HEK293 (cell line): ENCODE data around the gene FRAS1.

Experiments used
- KLF8 ChIP-seq: fragments of 450-650 bp; formaldehyde crosslinking; IDR thresholded peaks from 2 replicates; pipeline ENCODE4 v1.5.1; 2016; ENCODE audit warnings: missing biosample characterization, missing genetic modification characterization
- REPIN1 ChIP-seq: fragments of 450-650 bp; formaldehyde crosslinking; IDR thresholded peaks from 2 replicates; pipeline ENCODE4 v1.5.1; 2017; ENCODE audit warnings: missing biosample characterization, missing genetic modification characterization, low read depth
- SP3 ChIP-seq: fragments of 450-650 bp; formaldehyde crosslinking; IDR thresholded peaks from 2 replicates; pipeline ENCODE4 v1.5.1; 2016; ENCODE audit warnings: missing biosample characterization, missing genetic modification characterization
- TCF7L2 ChIP-seq: IDR thresholded peaks from 2 replicates; pipeline ENCODE4 v1.6.1; 2011; ENCODE audit warnings: low read depth, mild to moderate bottlenecking, inconsistent platforms, low read length, moderate library complexity, borderline replicate concordance
- YY2 ChIP-seq: fragments of 450-650 bp; formaldehyde crosslinking; IDR thresholded peaks from 2 replicates; pipeline ENCODE4 v1.5.1; 2016; ENCODE audit warnings: missing biosample characterization, missing genetic modification characterization
- ZBTB11 ChIP-seq: fragments of 450-650 bp; formaldehyde crosslinking; conservative IDR thresholded peaks from 2 replicates; pipeline ENCODE4 v1.5.1; 2016; ENCODE audit warnings: low read depth, missing biosample characterization, missing genetic modification characterization
- ZBTB7A ChIP-seq: fragments of 450-650 bp; formaldehyde crosslinking; IDR thresholded peaks from 2 replicates; pipeline ENCODE4 v1.5.1; 2016; ENCODE audit warnings: low read depth, missing biosample characterization, missing genetic modification characterization
- ZFP41 ChIP-seq: fragments of 450-650 bp; formaldehyde crosslinking; IDR thresholded peaks from 2 replicates; pipeline ENCODE4 v1.5.1; 2016; ENCODE audit warnings: missing biosample characterization, missing genetic modification characterization, borderline replicate concordance
- ZNF133 ChIP-seq: fragments of 450-650 bp; formaldehyde crosslinking; IDR thresholded peaks from 2 replicates; pipeline ENCODE4 v1.5.1; 2016; ENCODE audit warnings: missing biosample characterization, missing genetic modification characterization
- ZNF19 ChIP-seq: fragments of 450-650 bp; formaldehyde crosslinking; IDR thresholded peaks from 2 replicates; pipeline ENCODE4; 2016; ENCODE audit warnings: missing biosample characterization, missing genetic modification characterization, low read depth
- ZNF223 ChIP-seq: fragments of 450-650 bp; formaldehyde crosslinking; IDR thresholded peaks from 2 replicates; pipeline ENCODE4 v1.5.1; 2016; ENCODE audit warnings: missing biosample characterization, missing genetic modification characterization
- ZNF280D ChIP-seq: fragments of 450-650 bp; formaldehyde crosslinking; IDR thresholded peaks from 2 replicates; pipeline ENCODE4 v1.5.1; 2016; ENCODE audit warnings: missing biosample characterization, missing genetic modification characterization
- ZNF335 ChIP-seq: fragments of 450-650 bp; formaldehyde crosslinking; conservative IDR thresholded peaks from 2 replicates; pipeline ENCODE4 v1.5.1; 2016; ENCODE audit warnings: missing biosample characterization, missing genetic modification characterization
- ZNF48 ChIP-seq: fragments of 450-650 bp; formaldehyde crosslinking; IDR thresholded peaks from 2 replicates; pipeline ENCODE4 v1.5.1; 2016; ENCODE audit warnings: missing biosample characterization, missing genetic modification characterization
- ZNF501 ChIP-seq: fragments of 450-650 bp; formaldehyde crosslinking; IDR thresholded peaks from 2 replicates; pipeline ENCODE4 v1.5.1; 2016; ENCODE audit warnings: missing biosample characterization, missing genetic modification characterization
- ZNF549 ChIP-seq: fragments of 450-650 bp; IDR thresholded peaks from 2 replicates; pipeline ENCODE4 v1.5.1; 2018; ENCODE audit warnings: missing biosample characterization, missing genetic modification characterization, mild to moderate bottlenecking, inconsistent platforms, moderate library complexity
- ZNF670 ChIP-seq: fragments of 450-650 bp; formaldehyde crosslinking; IDR thresholded peaks from 2 replicates; pipeline ENCODE4 v1.5.1; 2016; ENCODE audit warnings: missing biosample characterization, missing genetic modification characterization, low read depth
- ZNF768 ChIP-seq: fragments of 450-650 bp; formaldehyde crosslinking; IDR thresholded peaks from 2 replicates; pipeline ENCODE4 v1.5.1; 2018; ENCODE audit warnings: missing biosample characterization, mild to moderate bottlenecking, missing genetic modification characterization
- ZNF777 ChIP-seq: fragments of 450-650 bp; formaldehyde crosslinking; IDR thresholded peaks from 2 replicates; pipeline ENCODE4 v1.5.1; 2017; ENCODE audit warnings: missing biosample characterization, missing genetic modification characterization, borderline replicate concordance
- ZNF843 ChIP-seq: fragments of 450-650 bp; formaldehyde crosslinking; IDR thresholded peaks from 2 replicates; pipeline ENCODE4 v1.5.1; 2016; ENCODE audit warnings: missing biosample characterization, missing genetic modification characterization
- ZSCAN23 ChIP-seq: fragments of 450-650 bp; formaldehyde crosslinking; IDR thresholded peaks from 2 replicates; pipeline ENCODE4 v1.5.1; 2016; ENCODE audit warnings: missing biosample characterization, missing genetic modification characterization
- TF ChIP-seq, protein P1 (sequence below): fragments of 450-650 bp; formaldehyde crosslinking; IDR thresholded peaks from 2 replicates; pipeline ENCODE4 v1.5.1; 2016; ENCODE audit warnings: missing biosample characterization, missing genetic modification characterization
- TF ChIP-seq, protein P2 (sequence below): fragments of 450-650 bp; formaldehyde crosslinking; IDR thresholded peaks from 2 replicates; pipeline ENCODE4 v1.5.1; 2016; ENCODE audit warnings: missing biosample characterization, missing genetic modification characterization, low read depth
- TF ChIP-seq, protein P3 (sequence below): fragments of 450-650 bp; formaldehyde crosslinking; IDR thresholded peaks from 2 replicates; pipeline ENCODE4 v1.5.1; 2016; ENCODE audit warnings: missing biosample characterization, missing genetic modification characterization

Gene FRAS1

DNA sequence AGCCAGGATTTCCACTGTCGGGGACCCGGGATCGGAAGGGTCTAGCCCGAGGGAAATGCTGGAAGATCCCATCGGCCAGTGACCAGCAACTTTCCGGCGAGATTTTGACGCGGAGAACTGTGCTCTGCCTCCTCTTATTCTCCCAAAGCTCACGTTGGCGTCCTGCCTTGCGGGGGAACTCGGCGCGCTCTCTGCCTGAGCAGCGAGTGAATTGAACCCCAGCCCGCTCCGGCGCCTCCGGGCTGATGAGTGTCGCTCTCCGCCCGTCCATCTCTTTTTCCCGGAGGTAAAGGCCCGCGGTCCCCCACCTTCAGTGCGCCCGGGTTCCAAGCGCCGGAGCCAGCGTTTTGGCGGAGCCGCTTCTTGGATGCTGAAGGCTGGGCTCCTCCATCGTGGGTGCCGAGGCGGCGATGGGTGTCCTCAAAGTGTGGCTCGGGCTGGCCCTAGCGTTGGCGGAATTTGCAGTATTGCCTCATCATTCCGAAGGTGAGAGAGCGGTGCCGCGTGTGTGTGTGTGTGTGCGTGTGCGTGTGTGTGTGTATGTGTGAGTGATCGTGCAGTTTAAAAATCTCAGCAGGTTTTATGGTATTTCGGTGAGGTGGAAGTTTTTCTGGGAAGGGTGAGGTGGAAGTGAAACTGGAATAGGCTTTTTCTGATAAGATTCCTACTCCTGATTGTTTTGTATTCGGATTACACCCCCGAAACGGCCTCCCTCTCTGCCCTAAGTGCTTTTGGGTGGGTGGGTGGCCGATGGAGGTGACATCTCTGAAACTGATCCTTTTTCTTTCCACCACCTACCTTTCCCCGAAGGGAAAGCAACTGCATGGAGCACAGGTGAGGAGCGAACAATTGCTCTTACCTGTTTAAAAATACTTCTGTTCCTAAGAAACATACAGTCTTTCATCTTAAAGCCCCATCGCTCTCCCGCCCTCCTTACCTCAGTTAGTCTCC is 752 bp downstream of the FRAS1 start (continued):
- TF ChIP-seq, protein P1, sequence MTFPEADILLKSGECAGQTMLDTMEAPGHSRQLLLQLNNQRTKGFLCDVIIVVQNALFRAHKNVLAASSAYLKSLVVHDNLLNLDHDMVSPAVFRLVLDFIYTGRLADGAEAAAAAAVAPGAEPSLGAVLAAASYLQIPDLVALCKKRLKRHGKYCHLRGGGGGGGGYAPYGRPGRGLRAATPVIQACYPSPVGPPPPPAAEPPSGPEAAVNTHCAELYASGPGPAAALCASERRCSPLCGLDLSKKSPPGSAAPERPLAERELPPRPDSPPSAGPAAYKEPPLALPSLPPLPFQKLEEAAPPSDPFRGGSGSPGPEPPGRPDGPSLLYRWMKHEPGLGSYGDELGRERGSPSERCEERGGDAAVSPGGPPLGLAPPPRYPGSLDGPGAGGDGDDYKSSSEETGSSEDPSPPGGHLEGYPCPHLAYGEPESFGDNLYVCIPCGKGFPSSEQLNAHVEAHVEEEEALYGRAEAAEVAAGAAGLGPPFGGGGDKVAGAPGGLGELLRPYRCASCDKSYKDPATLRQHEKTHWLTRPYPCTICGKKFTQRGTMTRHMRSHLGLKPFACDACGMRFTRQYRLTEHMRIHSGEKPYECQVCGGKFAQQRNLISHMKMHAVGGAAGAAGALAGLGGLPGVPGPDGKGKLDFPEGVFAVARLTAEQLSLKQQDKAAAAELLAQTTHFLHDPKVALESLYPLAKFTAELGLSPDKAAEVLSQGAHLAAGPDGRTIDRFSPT (tag by site-specific recombination): 0 out of 2 replicates have a peak, but pooled peaks have one; percentile 17
- TF ChIP-seq ZNF501 (tag by site-specific recombination) (no peak), REPIN1 (tag by site-specific recombination) (no peak), ZBTB11 (tag by site-specific recombination) (peak; percentile 74), ZNF133 (tag by site-specific recombination) (no peak), ZBTB7A (tag by site-specific recombination) (peak; percentile 72; the same call in 1 of the 2 replicates), ZNF777 (tag by site-specific recombination) (peak; percentile 63; the same call in 1 of the 2 replicates), ZNF670 (tag by site-specific recombination) (no peak), ZNF768 (tag by site-specific recombination) (no peak), ZNF280D (no peak), ZNF549 (tag by site-specific recombination) (no peak), ZNF843 (tag by site-specific recombination) (0 out of 2 replicates have a peak, but pooled peaks have one; percentile 25), ZNF19 (no peak), TCF7L2 (no peak), ZNF48 (no peak), SP3 (tag by site-specific recombination) (no peak), KLF8 (tag by site-specific recombination) (no peak), ZNF335 (tag by site-specific recombination) (peak; percentile 83), YY2 (tag by site-specific recombination) (0 out of 2 replicates have a peak, but pooled peaks have one; percentile 24), ZSCAN23 (tag by site-specific recombination) (no peak), ZFP41 (tag by site-specific recombination) (no peak), ZNF223 (tag by site-specific recombination) (no peak)
- TF ChIP-seq, protein P2, sequence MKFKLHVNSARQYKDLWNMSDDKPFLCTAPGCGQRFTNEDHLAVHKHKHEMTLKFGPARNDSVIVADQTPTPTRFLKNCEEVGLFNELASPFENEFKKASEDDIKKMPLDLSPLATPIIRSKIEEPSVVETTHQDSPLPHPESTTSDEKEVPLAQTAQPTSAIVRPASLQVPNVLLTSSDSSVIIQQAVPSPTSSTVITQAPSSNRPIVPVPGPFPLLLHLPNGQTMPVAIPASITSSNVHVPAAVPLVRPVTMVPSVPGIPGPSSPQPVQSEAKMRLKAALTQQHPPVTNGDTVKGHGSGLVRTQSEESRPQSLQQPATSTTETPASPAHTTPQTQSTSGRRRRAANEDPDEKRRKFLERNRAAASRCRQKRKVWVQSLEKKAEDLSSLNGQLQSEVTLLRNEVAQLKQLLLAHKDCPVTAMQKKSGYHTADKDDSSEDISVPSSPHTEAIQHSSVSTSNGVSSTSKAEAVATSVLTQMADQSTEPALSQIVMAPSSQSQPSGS (tag by site-specific recombination): peak; percentile 37; the same call in 1 of the 2 replicates
- TF ChIP-seq, protein P3, sequence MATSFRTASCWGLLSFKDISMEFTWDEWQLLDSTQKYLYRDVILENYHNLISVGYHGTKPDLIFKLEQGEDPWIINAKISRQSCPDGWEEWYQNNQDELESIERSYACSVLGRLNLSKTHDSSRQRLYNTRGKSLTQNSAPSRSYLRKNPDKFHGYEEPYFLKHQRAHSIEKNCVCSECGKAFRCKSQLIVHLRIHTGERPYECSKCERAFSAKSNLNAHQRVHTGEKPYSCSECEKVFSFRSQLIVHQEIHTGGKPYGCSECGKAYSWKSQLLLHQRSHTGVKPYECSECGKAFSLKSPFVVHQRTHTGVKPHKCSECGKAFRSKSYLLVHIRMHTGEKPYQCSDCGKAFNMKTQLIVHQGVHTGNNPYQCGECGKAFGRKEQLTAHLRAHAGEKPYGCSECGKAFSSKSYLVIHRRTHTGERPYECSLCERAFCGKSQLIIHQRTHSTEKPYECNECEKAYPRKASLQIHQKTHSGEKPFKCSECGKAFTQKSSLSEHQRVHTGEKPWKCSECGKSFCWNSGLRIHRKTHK (tag by site-specific recombination): no peak
